NCI-H748 (cell line): Measurements from ENCODE around the gene ERO1A.
A peak's percentile ranks its signal among the peaks of the same experiment; 100 is the strongest.

Experiments used
- DNase-seq: peaks from one replicate; lab custom pipeline; 2025; ENCODE audit not compliant: unreplicated experiment; lab: John Stamatoyannopoulos, UW

Gene ERO1A

GRCh38 chr14:52700701-52701172 is 5.4 kb upstream of the ERO1A start:
- DNase-seq, result peak; percentile 31

GRCh38 chr14:52694761-52695480 is 437 bp downstream of the ERO1A start:
- peak; percentile 64 for DNase-seq

GRCh38 chr14:52693532-52693931 is 1.8 kb downstream of the ERO1A start:
- DNase-seq, result no peak

GRCh38 chr14:52693036-52693435 is 2.3 kb downstream of the ERO1A start:
- no peak for DNase-seq

- DNase-seq, result no peak
Observed at GRCh38 chr14:52692248-52692962, 3.0 kb downstream of the ERO1A start.

- peak; percentile 3 for DNase-seq
Observed at GRCh38 chr14:52690983-52691760, 4.2 kb downstream of the ERO1A start.

- DNase-seq, result no peak
Observed at GRCh38 chr14:52686176-52686575, 9.2 kb downstream of the ERO1A start.

GRCh38 chr14:52683985-52684520 is 11.3 kb downstream of the ERO1A start:
- DNase-seq, result no peak

- DNase-seq, result peak; percentile 1
Observed at GRCh38 chr14:52678591-52678990, 16.8 kb downstream of the ERO1A start.

- DNase-seq, result peak; percentile 68
Observed at GRCh38 chr14:52663850-52664249, 31.5 kb downstream of the ERO1A start.

GRCh38 chr14:52661314-52661713 is 34.0 kb downstream of the ERO1A start:
- no peak for DNase-seq

- DNase-seq, result no peak
Observed at GRCh38 chr14:52660832-52661231, 34.5 kb downstream of the ERO1A start.

GRCh38 chr14:52660325-52660724 is 35.0 kb downstream of the ERO1A start:
- no peak for DNase-seq

- no peak for DNase-seq
Observed at GRCh38 chr14:52656905-52657304, 38.5 kb downstream of the ERO1A start.

- no peak for DNase-seq
Observed at GRCh38 chr14:52650774-52651173, 44.6 kb downstream of the ERO1A start.

- no peak for DNase-seq
Observed at GRCh38 chr14:52649511-52649910, 45.8 kb downstream of the ERO1A start.

- DNase-seq, result no peak
Observed at GRCh38 chr14:52641745-52642144, 53.6 kb downstream of the ERO1A start.

- DNase-seq, result no peak
Observed at GRCh38 chr14:52640137-52640536, 55.2 kb downstream of the ERO1A start.

GRCh38 chr14:52619687-52620086 is 75.7 kb downstream of the ERO1A start:
- DNase-seq, result no peak

- no peak for DNase-seq
Observed at GRCh38 chr14:52618602-52619001, 76.8 kb downstream of the ERO1A start.

GRCh38 chr14:52610187-52610586 is 85.2 kb downstream of the ERO1A start:
- no peak for DNase-seq
